Caco-2 (cell line): ENCODE results near the gene PRXL2B. TPM values are rescaled to one million over a fixed set of nuclear protein-coding genes. Genes with fewer than 3 reads are reported as not detected.

ENCODE experiments used
- BruUV-seq: library from RNA; stranded (reverse); fragments of 400-500 nt; replicated peaks from 2 replicates; lab custom pipeline; 2021; lab: Mats Ljungman, UMichigan
- CTCF ChIA-PET: fragments of 300-600 bp; sonication (Branson Sonifier 250); formaldehyde crosslinking; loops from one replicate; lab custom pipeline; 2022; ENCODE audit warnings: antibody characterized with exemption; lab: Charles Lee
- POLR2A ChIA-PET: fragments of 300-600 bp; sonication (Branson Sonifier 250); formaldehyde crosslinking; loops from one replicate; lab custom pipeline; 2022; ENCODE audit warnings: antibody characterized with exemption; lab: Charles Lee
- DNase-seq, 2 experiments: peaks; one replicate each; pipeline versions ENCODE4 v3.0.0 to v3.0.0-alpha.2; 2020 to 2022
- H3K27me3 ChIP-seq: replicated peaks from 2 replicates; pipeline ENCODE4 v1.6.0; 2011; ENCODE audit warnings: low read length; ENCODE audit not compliant: control insufficient read depth, insufficient read depth
- H3K36me3 ChIP-seq: 2 replicates; pipeline ENCODE4 v1.5.1; 2011; ENCODE audit warnings: low read length; ENCODE audit not compliant: control insufficient read depth, insufficient read depth
- H3K4me1 ChIP-seq: fragments of 250-450 bp; sonication (Bioruptor Pico); 2 replicates; pipeline ENCODE4 v1.5.1; 2020; ENCODE audit warnings: mild to moderate bottlenecking
- H3K4me3 ChIP-seq: 2 replicates; pipeline ENCODE4 v1.5.1; 2011; ENCODE audit warnings: low read depth, mild to moderate bottlenecking, control low read depth, low read length
- H3K9me3 ChIP-seq: fragments of 250-450 bp; sonication (Bioruptor Pico); 2 replicates; pipeline ENCODE4 v1.5.1; 2020; ENCODE audit warnings: mild to moderate bottlenecking, moderate library complexity
- H3K27ac Mint-ChIP-seq: one replicate; pipeline ENCODE4 v1.8.0; 2022; ENCODE audit warnings: mixed read lengths; ENCODE audit not compliant: unreplicated experiment
- H3K27me3 Mint-ChIP-seq: one replicate; pipeline ENCODE4 v1.8.0; 2022; ENCODE audit warnings: mixed read lengths; ENCODE audit not compliant: insufficient read depth, unreplicated experiment
- H3K36me3 Mint-ChIP-seq: one replicate; pipeline ENCODE4 v1.8.0; 2022; ENCODE audit warnings: mild to moderate bottlenecking, mixed read lengths; ENCODE audit not compliant: insufficient read depth, unreplicated experiment
- H3K4me1 Mint-ChIP-seq: one replicate; pipeline ENCODE4 v1.8.0; 2022; ENCODE audit warnings: low read depth, mixed read lengths; ENCODE audit not compliant: unreplicated experiment
- H3K4me3 Mint-ChIP-seq: one replicate; pipeline ENCODE4 v1.8.0; 2022; ENCODE audit warnings: mild to moderate bottlenecking, moderate library complexity, mixed read lengths; ENCODE audit not compliant: unreplicated experiment
- H3K9me3 Mint-ChIP-seq: one replicate; pipeline ENCODE4 v1.8.0; 2022; ENCODE audit warnings: mixed read lengths; ENCODE audit not compliant: unreplicated experiment
- intact Hi-C: fragments of 100-400 bp; cut with micrococcal nuclease; formaldehyde crosslinking; loops from one replicate; pipeline ENCODE4 v1.10.0; 2022; ENCODE audit not compliant: unreplicated experiment
- total RNA-seq: library from RNA; stranded (reverse); gene quantifications from 2 replicates; pipeline ENCODE4 v1.2.3, GENCODE V29; 2022
- TF ChIP-seq, protein P1 (sequence below), 2 experiments: fragments of 200-600 bp in 1 of 2; IDR thresholded peaks; 1 replicate in 1 of 2; 2 replicates in 1 of 2; pipeline versions ENCODE4 v1.5.1 to v1.8.0; 2011 to 2022; ENCODE audit warnings: antibody characterized with exemption in 1 of 2, control low read depth in 1 of 2, inconsistent platforms in 1 of 2, low read depth in 1 of 2, low read length in 1 of 2, mild to moderate bottlenecking in 1 of 2, moderate library complexity in 1 of 2; ENCODE audit not compliant: insufficient read depth in 1 of 2, severe bottlenecking in 1 of 2, unreplicated experiment in 1 of 2

The PRXL2B gene
- total RNA-seq, 1 experiment from 2014 or later: 16.2 TPM

DNA sequence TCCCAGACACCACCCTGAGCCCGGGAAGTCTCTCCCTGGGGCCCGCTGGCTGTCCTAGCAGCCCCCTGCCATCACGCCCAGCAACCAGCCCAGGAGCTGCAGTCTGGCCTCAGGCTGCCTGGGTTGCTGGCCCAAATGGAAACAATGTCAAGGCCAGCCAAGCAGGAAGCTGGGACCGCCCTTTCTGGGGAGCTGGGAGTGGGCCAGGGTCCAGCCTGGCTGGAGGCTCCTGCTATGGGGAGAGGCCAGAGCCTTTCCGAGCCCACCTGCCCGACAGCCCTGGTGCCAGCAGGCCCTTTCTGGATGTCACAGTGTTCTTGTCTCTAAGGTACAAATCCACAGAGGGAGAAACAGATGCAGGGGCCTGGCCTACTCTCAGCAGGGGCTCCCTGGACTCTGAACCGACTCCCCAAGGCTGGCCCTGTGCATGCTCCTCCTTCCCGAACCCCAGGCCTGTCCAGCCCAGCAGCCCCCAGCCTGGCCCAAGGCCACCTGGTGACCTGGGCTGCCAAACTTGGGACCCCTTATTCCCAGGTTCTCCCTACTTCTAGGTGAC is 47.4 kb downstream of the PRXL2B start:
- Mint-ChIP-seq H3K27me3 (no peaks in the 10 kb centered on the region), H3K4me3 (no peak overlapping the region), H3K9me3 (peaks cover 8% of the 10 kb centered on the region), H3K36me3 (peaks cover 5% of the 10 kb centered on the region), H3K4me1 (no peaks in the 10 kb centered on the region), H3K27ac (no peak overlapping the region)
- TF ChIP-seq, protein P1, sequence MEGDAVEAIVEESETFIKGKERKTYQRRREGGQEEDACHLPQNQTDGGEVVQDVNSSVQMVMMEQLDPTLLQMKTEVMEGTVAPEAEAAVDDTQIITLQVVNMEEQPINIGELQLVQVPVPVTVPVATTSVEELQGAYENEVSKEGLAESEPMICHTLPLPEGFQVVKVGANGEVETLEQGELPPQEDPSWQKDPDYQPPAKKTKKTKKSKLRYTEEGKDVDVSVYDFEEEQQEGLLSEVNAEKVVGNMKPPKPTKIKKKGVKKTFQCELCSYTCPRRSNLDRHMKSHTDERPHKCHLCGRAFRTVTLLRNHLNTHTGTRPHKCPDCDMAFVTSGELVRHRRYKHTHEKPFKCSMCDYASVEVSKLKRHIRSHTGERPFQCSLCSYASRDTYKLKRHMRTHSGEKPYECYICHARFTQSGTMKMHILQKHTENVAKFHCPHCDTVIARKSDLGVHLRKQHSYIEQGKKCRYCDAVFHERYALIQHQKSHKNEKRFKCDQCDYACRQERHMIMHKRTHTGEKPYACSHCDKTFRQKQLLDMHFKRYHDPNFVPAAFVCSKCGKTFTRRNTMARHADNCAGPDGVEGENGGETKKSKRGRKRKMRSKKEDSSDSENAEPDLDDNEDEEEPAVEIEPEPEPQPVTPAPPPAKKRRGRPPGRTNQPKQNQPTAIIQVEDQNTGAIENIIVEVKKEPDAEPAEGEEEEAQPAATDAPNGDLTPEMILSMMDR (IDR thresholded peaks at IDR 0.05; ENCODE audit: insufficient read depth in 1 of 2, low read depth in 1 of 2, low read length in 1 of 2, severe bottlenecking in 1 of 2, unreplicated experiment in 1 of 2): no peak
- intact Hi-C loops: no loop called here
- Histone ChIP-seq H3K27me3 (no peaks in the 10 kb centered on the region), H3K4me3 (no peak overlapping the region), H3K4me1 (no peaks in the 10 kb centered on the region), H3K36me3 (no peaks in the 10 kb centered on the region), H3K9me3 (peaks cover 14% of the 10 kb centered on the region)
- no TSS peak for BruUV-seq
- ChIA-PET POLR2A (no interaction called here), CTCF (no interaction called here)
- DNase-seq: no peak

- CTCF ChIA-PET: no interaction called here
- Histone ChIP-seq H3K27me3 (no peaks in the 10 kb centered on the region), H3K4me3 (no peak overlapping the region), H3K36me3 (no peaks in the 10 kb centered on the region), H3K9me3 (peaks cover 14% of the 10 kb centered on the region), H3K4me1 (no peaks in the 10 kb centered on the region)
- Mint-ChIP-seq H3K27ac (no peak overlapping the region), H3K4me3 (no peak overlapping the region), H3K27me3 (no peaks in the 10 kb centered on the region), H3K36me3 (peaks cover 5% of the 10 kb centered on the region), H3K9me3 (peaks cover 8% of the 10 kb centered on the region), H3K4me1 (no peaks in the 10 kb centered on the region)
- DNase-seq: no peak
- no TSS peak for BruUV-seq
- POLR2A ChIA-PET: no interaction called here
- TF ChIP-seq, protein P1 (IDR thresholded peaks at IDR 0.05; ENCODE audit: insufficient read depth in 1 of 2, low read depth in 1 of 2, low read length in 1 of 2, severe bottlenecking in 1 of 2, unreplicated experiment in 1 of 2): no peak
- intact Hi-C loops: no loop called here
These were observed 48.9 kb downstream of the PRXL2B start for GRCh38 chr1:2635361-2636010.

DNA sequence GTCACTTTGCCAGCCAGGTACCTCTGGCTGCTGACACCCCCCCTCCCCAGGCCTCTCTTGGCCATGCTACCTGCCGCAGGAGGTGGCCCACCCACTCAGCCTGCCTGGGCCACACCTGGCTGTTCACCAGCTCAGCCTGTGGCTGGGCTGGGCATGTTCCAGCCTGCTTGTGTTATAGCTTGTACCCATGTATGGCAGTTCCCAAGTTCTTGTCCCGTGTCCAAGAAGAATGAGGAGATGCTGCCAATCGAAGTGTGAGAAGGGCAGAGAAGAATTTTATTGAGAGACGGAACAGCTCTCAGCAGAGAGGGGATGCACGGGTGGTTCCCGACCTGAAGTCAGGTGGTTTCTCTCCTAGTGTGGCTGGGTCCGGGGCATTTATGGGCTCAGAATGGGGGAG is 50.2 kb downstream of the PRXL2B start:
- H3K4me3 ChIP-seq: no peak overlapping the region
- no TSS peak for BruUV-seq
- H3K36me3 ChIP-seq: no peaks in the 10 kb centered on the region
- H3K4me3 Mint-ChIP-seq: no peak overlapping the region
- H3K27ac Mint-ChIP-seq: no peak overlapping the region
- peaks cover 5% of the 10 kb centered on the region for H3K36me3 Mint-ChIP-seq
- TF ChIP-seq, protein P1 (IDR thresholded peaks at IDR 0.05; ENCODE audit: insufficient read depth in 1 of 2, low read depth in 1 of 2, low read length in 1 of 2, severe bottlenecking in 1 of 2, unreplicated experiment in 1 of 2): no peak
- no peak for DNase-seq
- no peaks in the 10 kb centered on the region for H3K4me1 Mint-ChIP-seq
- peaks cover 14% of the 10 kb centered on the region for H3K9me3 ChIP-seq
- no peaks in the 10 kb centered on the region for H3K27me3 Mint-ChIP-seq
- H3K4me1 ChIP-seq: no peaks in the 10 kb centered on the region
- H3K27me3 ChIP-seq: no peaks in the 10 kb centered on the region
- CTCF ChIA-PET: no interaction called here
- POLR2A ChIA-PET: no interaction called here
- H3K9me3 Mint-ChIP-seq: peaks cover 8% of the 10 kb centered on the region
- intact Hi-C loops: no loop called here
